ENCODE results near the gene OR4F6.

The OR4F6 gene

DNA sequence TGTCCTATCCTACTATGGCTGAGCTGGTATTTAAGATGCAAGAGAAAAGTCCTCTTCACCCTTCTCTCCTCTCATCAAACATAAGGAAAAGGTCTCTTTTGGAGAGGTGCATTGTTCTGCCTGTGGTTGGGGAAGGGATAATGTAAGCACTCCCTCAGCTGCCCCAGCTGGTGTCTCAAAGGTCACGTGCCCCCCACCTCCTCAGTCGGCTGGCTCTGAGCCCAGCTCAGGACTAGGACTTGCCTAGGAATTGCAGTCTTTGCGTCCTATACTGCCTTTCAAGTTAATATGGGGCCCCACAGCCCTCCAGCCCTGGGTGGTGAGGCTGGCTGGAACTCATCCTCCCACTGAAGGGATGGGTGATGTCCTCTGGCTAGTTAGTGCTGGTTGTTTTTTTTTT is 38.3 kb downstream of the OR4F6 start:
- no peak overlapping the region for H3K4me3 ChIP-seq (ENCODE audit: low read length)
- H3K79me2 ChIP-seq (ENCODE audit: low read length) = no peaks in the 10 kb centered on the region
- no peaks in the 10 kb centered on the region for H3F3A ChIP-seq (ENCODE audit: insufficient read depth, low read length)
- no peak overlapping the region for H2AFZ ChIP-seq (ENCODE audit: low read length)
- no peaks in the 10 kb centered on the region for H4K20me1 ChIP-seq (ENCODE audit: insufficient read depth, low read length)
- no peaks in the 10 kb centered on the region for H3K4me1 ChIP-seq (ENCODE audit: low read length)
- H3K27ac ChIP-seq (ENCODE audit: low read length) = no peak overlapping the region
- no peak overlapping the region for H3K4me2 ChIP-seq (ENCODE audit: low read depth, low read length)
- peaks cover 3% of the 10 kb centered on the region; the same call in 1 of the 2 replicates for H3K9me3 ChIP-seq (replicated peaks; ENCODE audit: insufficient read depth, low read length)
- H3K27me3 ChIP-seq (replicated peaks; ENCODE audit: insufficient read depth, low read length) = no peaks in the 10 kb centered on the region
- H3K9me2 ChIP-seq (replicated peaks; ENCODE audit: insufficient read depth, low read length) = no peaks in the 10 kb centered on the region
- no peak overlapping the region for H3K9ac ChIP-seq (ENCODE audit: low read length)
- no peaks in the 10 kb centered on the region for H3K36me3 ChIP-seq (replicated peaks; ENCODE audit: insufficient read depth, low read length)
- TF ChIP-seq EZH2 (optimal IDR thresholded peaks at IDR 0.05; ENCODE audit: low read depth, low read length) (no peak), EZH2phosphoT487 (IDR thresholded peaks at IDR 0.05; ENCODE audit: low read length) (no peak)
- TF ChIP-seq, protein P1, sequence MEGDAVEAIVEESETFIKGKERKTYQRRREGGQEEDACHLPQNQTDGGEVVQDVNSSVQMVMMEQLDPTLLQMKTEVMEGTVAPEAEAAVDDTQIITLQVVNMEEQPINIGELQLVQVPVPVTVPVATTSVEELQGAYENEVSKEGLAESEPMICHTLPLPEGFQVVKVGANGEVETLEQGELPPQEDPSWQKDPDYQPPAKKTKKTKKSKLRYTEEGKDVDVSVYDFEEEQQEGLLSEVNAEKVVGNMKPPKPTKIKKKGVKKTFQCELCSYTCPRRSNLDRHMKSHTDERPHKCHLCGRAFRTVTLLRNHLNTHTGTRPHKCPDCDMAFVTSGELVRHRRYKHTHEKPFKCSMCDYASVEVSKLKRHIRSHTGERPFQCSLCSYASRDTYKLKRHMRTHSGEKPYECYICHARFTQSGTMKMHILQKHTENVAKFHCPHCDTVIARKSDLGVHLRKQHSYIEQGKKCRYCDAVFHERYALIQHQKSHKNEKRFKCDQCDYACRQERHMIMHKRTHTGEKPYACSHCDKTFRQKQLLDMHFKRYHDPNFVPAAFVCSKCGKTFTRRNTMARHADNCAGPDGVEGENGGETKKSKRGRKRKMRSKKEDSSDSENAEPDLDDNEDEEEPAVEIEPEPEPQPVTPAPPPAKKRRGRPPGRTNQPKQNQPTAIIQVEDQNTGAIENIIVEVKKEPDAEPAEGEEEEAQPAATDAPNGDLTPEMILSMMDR (IDR thresholded peaks at IDR 0.05; ENCODE audit: low read length) = no peak
- no peak for DNase-seq

DNA sequence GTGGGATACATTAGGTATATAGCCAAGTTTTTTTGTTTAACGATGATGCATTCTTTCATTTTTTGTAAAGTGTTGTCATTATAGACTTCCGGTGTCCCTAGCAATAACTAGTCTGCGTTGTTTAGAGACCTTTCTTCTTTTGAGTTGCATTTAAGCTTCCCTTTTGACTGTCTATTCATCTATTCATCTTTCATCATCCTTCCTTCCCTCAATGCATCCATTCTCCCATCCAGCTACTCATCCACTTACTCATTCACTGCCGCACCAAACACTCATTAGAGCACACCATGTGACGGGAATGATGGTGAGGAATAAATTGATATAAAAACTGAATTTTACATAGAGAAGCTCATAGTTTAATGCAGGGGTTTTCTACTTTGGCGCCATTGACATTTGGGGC is 41.6 kb downstream of the OR4F6 start:
- Histone ChIP-seq H3K36me3 (replicated peaks; ENCODE audit: insufficient read depth, low read length) (no peaks in the 10 kb centered on the region), H3K9me2 (replicated peaks; ENCODE audit: insufficient read depth, low read length) (no peaks in the 10 kb centered on the region), H3K4me1 (ENCODE audit: low read length) (no peaks in the 10 kb centered on the region), H3K9me3 (replicated peaks; ENCODE audit: insufficient read depth, low read length) (peaks cover 3% of the 10 kb centered on the region; the same call in 1 of the 2 replicates), H3K4me3 (ENCODE audit: low read length) (no peak overlapping the region), H3K79me2 (ENCODE audit: low read length) (no peaks in the 10 kb centered on the region), H3K4me2 (ENCODE audit: low read depth, low read length) (no peak overlapping the region), H3F3A (ENCODE audit: insufficient read depth, low read length) (no peaks in the 10 kb centered on the region), H3K27ac (ENCODE audit: low read length) (no peak overlapping the region), H3K27me3 (replicated peaks; ENCODE audit: insufficient read depth, low read length) (no peaks in the 10 kb centered on the region), H4K20me1 (ENCODE audit: insufficient read depth, low read length) (no peaks in the 10 kb centered on the region), H2AFZ (ENCODE audit: low read length) (no peak overlapping the region), H3K9ac (ENCODE audit: low read length) (no peak overlapping the region)
- TF ChIP-seq EZH2phosphoT487 (IDR thresholded peaks at IDR 0.05; ENCODE audit: low read length) = no peak
- TF ChIP-seq, protein P1 (IDR thresholded peaks at IDR 0.05; ENCODE audit: low read length) = no peak
- no peak for TF ChIP-seq EZH2 (optimal IDR thresholded peaks at IDR 0.05; ENCODE audit: low read depth, low read length)
- DNase-seq = no peak

DNA sequence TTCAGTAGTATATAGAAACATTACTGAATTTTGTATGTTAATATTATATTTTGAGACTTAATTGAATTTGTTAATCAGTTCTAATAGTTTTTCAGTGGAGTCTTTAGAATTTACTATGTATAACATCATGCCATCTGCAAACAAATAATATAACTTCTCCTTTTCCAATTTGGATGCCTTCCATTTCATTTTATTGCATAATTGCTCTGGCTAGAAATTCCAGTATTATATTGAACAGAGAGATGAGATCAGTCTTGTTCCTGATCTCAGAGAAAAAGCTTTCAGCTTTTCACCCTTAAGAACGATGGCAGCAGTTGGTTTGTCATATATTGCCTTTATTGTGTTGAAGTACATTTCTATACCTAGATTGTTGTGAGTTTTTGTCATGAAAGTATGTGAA is 49.0 kb downstream of the OR4F6 start:
- no peaks in the 10 kb centered on the region for H3K9me3 ChIP-seq (replicated peaks; ENCODE audit: insufficient read depth, low read length)
- no peaks in the 10 kb centered on the region for H3F3A ChIP-seq (ENCODE audit: insufficient read depth, low read length)
- no peaks in the 10 kb centered on the region for H3K27me3 ChIP-seq (replicated peaks; ENCODE audit: insufficient read depth, low read length)
- H2AFZ ChIP-seq (ENCODE audit: low read length) = no peak overlapping the region
- H3K9me2 ChIP-seq (replicated peaks; ENCODE audit: insufficient read depth, low read length) = no peaks in the 10 kb centered on the region
- no peak for DNase-seq
- H3K27ac ChIP-seq (ENCODE audit: low read length) = no peak overlapping the region
- H3K9ac ChIP-seq (ENCODE audit: low read length) = no peak overlapping the region
- no peaks in the 10 kb centered on the region for H3K4me1 ChIP-seq (ENCODE audit: low read length)
- no peak overlapping the region for H3K4me3 ChIP-seq (ENCODE audit: low read length)
- no peak overlapping the region for H3K4me2 ChIP-seq (ENCODE audit: low read depth, low read length)
- H3K79me2 ChIP-seq (ENCODE audit: low read length) = no peaks in the 10 kb centered on the region
- no peak for TF ChIP-seq EZH2 (optimal IDR thresholded peaks at IDR 0.05; ENCODE audit: low read depth, low read length)
- TF ChIP-seq, protein P1 (IDR thresholded peaks at IDR 0.05; ENCODE audit: low read length) = no peak
- TF ChIP-seq EZH2phosphoT487 (IDR thresholded peaks at IDR 0.05; ENCODE audit: low read length) = no peak
- H3K36me3 ChIP-seq (replicated peaks; ENCODE audit: insufficient read depth, low read length) = no peaks in the 10 kb centered on the region
- no peaks in the 10 kb centered on the region for H4K20me1 ChIP-seq (ENCODE audit: insufficient read depth, low read length)
